ENCODE results near the gene VPS37C.

- TF ChIP-seq CTCF (IDR thresholded peaks at IDR 0.05) (no peak), ZFX (IDR thresholded peaks at IDR 0.05; ENCODE audit: borderline replicate concordance) (no peak)
Measured at GRCh38 chr11:61163021-61163420, 1.8 kb upstream of the VPS37C start.

Measured in 22Rv1 (cell line).